ENCODE measurements around the gene OR56B1.
"Not testable (repeated sequence)": the region's sequence is repeated elsewhere in the genome, so short reads cannot be mapped to it uniquely, and the experiment has no call there.

The OR56B1 gene

DNA sequence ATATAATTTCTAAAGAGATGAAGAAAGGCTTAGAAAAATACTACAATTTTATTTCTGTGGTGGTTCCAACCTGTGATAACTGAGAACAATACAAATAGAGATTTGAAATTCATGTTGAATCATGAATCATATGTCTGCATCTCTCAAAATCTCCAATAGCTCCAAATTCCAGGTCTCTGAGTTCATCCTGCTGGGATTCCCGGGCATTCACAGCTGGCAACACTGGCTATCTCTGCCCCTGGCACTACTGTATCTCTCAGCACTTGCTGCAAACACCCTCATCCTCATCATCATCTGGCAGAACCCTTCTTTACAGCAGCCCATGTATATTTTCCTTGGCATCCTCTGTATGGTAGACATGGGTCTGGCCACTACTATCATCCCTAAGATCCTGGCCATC lies at the start of gene OR56B1:
Gene OR56B1 (plus strand): TSS at position 53 of the 400 bp plus-strand sequence. CDS start 69 bp downstream, at position 122.
- no peak for DNase-seq

GRCh38 chr11:5688482-5688881 lies 47.8 kb upstream of the OR56B1 start:
- no peak for DNase-seq

- DNase-seq = no peak
Measured at GRCh38 chr11:5689551-5689983, 46.7 kb upstream of the OR56B1 start, which contains the start of gene TRIM22. TSS of gene TRIM22 (plus strand) at chr11:5689790. CDS start at chr11:5696233, 6,443 bp downstream.

DNA sequence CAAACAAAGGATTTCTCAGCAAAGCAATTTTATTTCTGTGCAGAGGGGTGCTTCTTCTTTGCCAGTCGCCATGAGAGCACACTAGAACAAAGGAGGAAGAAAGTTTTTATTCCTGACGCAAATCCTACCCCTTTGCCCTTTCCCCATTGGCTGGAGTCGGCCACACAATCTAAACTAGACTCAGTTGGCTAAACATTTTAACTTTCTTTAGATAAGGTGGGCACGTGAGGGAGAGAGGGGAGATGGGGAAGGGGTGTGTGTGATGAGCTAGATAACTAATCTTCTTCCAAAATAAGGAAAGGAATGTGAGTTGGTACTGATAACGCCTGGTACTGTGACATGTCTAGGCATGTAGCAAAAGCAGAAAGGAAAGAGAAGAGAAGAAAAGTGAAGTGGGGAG lies 46.0 kb upstream of the OR56B1 start:
- no peak for DNase-seq

GRCh38 chr11:5690736-5691135 lies 45.5 kb upstream of the OR56B1 start:
- DNase-seq = no peak

GRCh38 chr11:5691238-5691963 lies 44.8 kb upstream of the OR56B1 start:
- not testable (repeated sequence) for DNase-seq

DNA sequence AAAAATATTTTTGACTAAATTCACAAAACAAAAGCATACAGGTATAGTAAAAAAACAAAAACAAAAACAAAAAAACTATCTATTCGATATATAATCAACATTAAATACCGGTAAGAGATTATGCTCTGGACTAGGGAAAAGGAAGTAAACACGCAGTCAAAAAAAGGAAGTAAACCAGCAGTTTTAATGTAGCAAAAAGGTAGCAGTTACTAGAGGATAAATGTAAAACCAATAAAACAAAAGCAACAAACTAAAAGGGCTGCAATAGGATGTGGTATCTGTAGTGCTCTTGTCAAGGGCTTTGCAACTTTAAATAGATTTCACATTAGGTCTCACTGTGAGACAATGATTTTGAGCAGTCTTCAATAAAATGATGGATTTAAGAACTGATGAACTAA lies 44.3 kb upstream of the OR56B1 start:
- DNase-seq = no peak

DNA sequence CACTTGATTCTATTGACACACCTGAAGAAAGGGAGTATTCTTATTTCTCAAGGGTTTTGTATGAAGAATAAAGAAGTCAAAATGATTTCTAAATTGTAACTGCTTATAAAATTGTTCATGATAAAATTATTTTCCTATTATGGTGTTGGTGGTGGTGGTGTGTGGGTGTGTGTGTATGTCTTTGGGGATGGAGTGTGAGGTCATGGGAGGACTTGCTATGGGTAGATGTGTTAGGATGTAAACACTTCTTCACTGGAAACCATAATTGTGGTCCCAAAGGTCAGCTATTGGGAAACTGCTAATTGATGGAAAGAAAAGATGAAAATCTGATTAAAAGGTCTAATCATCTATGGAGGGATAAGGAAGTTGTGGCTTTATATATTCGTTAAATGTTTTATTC lies 41.6 kb upstream of the OR56B1 start:
- DNase-seq = no peak

DNA sequence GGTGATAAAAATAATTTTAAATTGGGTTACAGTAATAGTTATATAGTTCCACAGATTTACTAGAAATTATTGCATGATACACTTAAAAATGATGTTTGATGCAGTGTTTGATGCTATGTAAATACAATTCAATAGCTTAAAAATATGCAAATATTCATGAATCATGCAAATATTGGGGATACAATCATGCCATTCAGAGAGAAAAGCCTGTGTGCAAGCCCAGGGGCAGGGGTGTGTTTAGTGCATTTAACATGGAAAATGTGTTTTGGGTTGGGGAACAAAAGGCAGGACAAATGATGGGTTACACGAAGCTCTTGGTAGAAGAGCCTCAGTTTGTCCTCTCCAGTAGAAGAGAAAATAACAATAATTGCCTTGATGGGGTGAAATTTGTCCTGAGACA lies 40.7 kb upstream of the OR56B1 start:
- no peak for DNase-seq

- no peak for DNase-seq
Measured at GRCh38 chr11:5696210-5696609, 40.0 kb upstream of the OR56B1 start.

GRCh38 chr11:5698281-5698680 lies 38.0 kb upstream of the OR56B1 start:
- no peak for DNase-seq

DNA sequence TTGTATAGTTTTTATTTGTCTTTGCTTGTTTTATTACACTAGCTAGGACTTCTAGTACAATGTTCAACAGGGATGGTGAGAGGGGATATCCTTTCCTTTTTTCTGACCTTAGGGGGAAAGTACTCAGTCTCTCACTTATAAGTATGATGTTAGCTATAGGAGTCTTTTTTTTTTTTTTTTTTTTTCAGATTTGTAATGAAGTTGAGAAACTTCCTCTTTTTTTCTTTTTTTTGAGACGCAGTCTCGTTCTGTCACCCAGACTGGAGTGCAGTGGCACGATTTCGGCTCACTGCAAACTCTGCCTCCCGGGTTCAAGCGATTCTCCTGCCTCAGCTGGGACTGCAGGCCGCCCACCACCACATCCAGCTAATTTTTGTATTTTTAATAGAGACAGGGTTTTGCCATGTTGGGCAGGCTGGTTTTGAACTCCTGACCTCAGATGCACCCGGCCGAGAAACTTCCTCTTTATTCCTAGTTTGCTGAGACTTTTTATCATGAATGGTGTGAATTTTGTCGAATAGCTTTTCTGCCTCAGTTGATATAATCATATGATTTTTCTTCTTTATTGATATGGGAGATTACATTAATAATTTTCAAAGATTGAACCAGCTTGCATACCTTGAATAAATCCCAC lies 35.7 kb upstream of the OR56B1 start:
- DNase-seq = no peak

DNA sequence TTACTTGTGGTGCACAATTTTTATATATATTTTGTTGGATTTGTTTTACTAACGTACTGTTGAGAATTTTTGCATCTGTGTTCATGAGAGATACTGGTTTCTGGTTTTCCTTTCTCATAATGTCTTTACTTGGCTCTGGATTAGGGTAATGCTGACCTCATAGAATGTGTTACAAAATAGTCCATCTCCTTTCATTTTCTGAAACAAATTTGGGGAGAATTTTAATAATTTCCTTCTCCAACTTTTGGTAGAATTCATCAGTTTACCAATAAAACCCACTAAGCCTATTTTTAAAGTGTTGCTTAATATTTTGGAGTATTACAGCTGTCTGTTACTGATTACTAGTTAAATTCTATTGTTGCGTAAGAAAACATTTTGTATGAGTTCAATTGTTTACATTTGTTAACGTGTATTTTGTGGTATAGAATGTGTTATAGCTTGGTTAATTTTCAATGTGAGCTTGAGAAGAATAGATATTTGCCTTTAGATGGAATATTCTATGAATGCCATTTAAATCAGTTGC lies 35.1 kb upstream of the OR56B1 start:
- no peak for DNase-seq

DNA sequence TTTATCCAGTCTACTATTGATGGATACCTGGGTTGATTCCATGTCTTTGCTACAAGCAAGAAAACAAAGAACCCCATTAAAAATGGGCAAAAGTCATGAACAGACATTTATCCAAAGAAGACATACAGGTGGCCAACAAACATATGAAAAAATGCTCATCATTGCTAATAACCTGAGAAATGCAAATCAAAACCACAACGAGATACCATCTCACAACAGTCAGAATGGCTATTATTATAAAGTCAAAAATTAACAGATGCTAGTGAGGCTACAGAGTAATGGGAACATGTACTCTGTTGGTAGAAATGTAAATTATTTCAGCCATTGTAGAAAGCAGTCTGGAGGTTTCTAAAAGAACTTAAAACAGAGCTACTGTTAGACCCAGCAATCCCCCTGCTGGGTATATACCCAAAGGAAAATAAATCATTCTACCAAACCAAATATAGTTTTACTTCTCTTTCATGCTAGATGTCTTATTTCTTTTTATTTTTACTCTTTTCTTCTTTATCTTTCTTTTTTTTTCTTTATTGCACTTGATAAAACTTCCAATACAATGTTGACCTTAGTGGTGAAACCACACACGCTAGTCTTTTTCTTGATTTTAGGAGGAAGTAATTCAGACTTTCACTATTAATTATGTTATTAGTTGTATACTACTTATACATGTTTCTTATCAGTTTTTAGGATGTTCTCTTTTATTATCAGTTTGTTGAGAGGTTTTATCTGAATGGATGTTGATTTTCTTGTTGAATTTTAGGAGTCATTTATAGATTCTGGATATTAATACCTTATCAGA lies 32.3 kb upstream of the OR56B1 start:
- DNase-seq = no peak

GRCh38 chr11:5705688-5706087 lies 30.6 kb upstream of the OR56B1 start:
- DNase-seq = no peak

GRCh38 chr11:5712507-5712906 lies 23.7 kb upstream of the OR56B1 start:
- DNase-seq = no peak

- no peak for DNase-seq
Measured at GRCh38 chr11:5713695-5714094, 22.6 kb upstream of the OR56B1 start.

DNA sequence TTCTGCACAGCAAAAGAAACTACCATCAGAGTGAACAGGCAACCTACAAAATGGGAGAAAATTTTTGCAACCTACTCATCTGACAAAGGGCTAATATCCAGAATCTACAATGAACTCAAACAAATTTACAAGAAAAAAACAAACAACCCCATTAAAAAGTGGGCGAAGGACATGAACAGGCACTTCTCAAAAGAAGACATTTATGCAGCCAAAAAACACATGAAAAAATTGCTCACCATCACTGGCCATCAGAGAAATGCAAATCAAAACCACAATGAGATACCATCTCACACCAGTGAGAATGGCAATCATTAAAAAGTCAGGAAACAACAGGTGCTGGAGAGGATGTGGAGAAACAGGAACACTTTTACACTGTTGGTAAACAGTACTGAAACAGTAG lies 19.7 kb upstream of the OR56B1 start:
- DNase-seq = not testable (repeated sequence)

GRCh38 chr11:5719703-5720495 lies 16.3 kb upstream of the OR56B1 start:
- DNase-seq = no peak

DNA sequence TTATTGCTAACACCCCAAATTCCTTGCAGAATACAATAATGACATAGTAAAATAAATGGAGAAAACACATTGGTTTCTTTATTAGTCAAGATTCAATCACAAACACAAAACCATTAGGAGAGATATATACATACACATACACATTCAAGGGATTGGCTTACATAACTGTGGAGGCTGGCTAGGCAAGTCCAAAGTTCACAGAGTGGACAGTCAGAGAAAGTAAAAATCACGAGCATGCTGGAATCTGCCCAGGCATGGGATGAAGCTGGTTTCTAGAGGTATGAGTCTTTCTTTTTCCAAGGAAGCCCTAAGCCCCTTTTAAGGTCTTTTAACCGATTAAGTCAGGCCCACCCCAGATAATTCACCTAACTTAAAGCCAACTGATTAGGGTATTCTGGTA lies 13.6 kb upstream of the OR56B1 start:
- no peak for DNase-seq

DNA sequence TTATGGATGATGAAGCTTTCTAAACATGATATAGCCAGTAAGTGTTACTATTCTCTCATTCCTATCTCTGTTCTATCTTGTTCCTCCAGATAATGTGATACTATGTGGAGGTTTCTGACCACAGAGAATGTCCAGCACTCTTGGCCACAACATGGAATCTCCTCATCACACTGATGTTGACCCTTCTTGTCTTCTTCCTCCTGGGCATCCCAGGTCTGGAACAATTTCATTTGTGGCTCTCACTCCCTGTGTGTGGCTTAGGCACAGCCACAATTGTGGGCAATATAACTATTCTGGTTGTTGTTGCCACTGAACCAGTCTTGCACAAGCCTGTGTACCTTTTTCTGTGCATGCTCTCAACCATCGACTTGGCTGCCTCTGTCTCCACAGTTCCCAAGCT lies 9.9 kb upstream of the OR56B1 start:
- no peak for DNase-seq

GRCh38 chr11:5727691-5728090 lies 8.6 kb upstream of the OR56B1 start:
- DNase-seq = no peak

DNA sequence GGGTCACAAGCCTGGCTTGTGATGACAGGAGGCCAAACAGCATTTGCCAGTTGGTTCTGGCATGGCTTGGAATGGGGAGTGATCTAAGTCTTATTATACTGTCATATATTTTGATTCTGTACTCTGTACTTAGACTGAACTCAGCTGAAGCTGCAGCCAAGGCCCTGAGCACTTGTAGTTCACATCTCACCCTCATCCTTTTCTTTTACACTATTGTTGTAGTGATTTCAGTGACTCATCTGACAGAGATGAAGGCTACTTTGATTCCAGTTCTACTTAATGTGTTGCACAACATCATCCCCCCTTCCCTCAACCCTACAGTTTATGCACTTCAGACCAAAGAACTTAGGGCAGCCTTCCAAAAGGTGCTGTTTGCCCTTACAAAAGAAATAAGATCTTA lies 843 bp downstream of the OR56B1 start:
- DNase-seq = no peak
